SH-SY5Y (cell line): Measurements from ENCODE around the gene ATL3.

ENCODE experiments used
- GATA2 ChIP-seq: IDR thresholded peaks from 2 replicates; pipeline ENCODE4 v1.6.1; 2011; ENCODE audit warnings: mild to moderate bottlenecking, low read depth, low read length
- GATA3 ChIP-seq: IDR thresholded peaks from 2 replicates; pipeline ENCODE4 v1.6.1; 2011; ENCODE audit warnings: low read depth, mild to moderate bottlenecking, low read length, moderate library complexity

- no peak for TF ChIP-seq GATA3
- TF ChIP-seq GATA2, result no peak
Observed at GRCh38 chr11:63670433-63671321, 499 bp downstream of the ATL3 start.
